Vagina (tissue), 2 donors: ENCODE data around the gene KCP.

ENCODE experiments used
- POLR2A ChIP-seq, 2 donors: fragments of 450-650 bp; IDR thresholded peaks; one replicate each; pipeline ENCODE4 v1.6.1; 2017; ENCODE audit warnings: antibody characterized with exemption in 2 of 2, mild to moderate bottlenecking in 2 of 2, moderate library complexity in 2 of 2
- POLR2AphosphoS5 ChIP-seq, 2 donors: sonication (generic); formaldehyde crosslinking; IDR thresholded peaks; one replicate each; pipeline ENCODE4 v1.9.0; 2017; ENCODE audit warnings: antibody characterized with exemption in 2 of 2, mild to moderate bottlenecking in 2 of 2, low read depth in 1 of 2; ENCODE audit not compliant: insufficient read depth in 1 of 2
- TF ChIP-seq, protein P1 (sequence below), 3 experiments: fragments of 450-650 bp in 2 of 3; fragments of 200-600 bp in 1 of 3; sonication (generic) in 1 of 3; IDR thresholded peaks; one replicate each; pipeline ENCODE4 v1.5.1; 2017 to 2019; ENCODE audit warnings: antibody characterized with exemption in 3 of 3, mild to moderate bottlenecking in 2 of 3, moderate library complexity in 2 of 3

GRCh38 chr7:128917122-128917521 lies 6.6 kb upstream of the KCP start:
- TF ChIP-seq POLR2A (IDR thresholded peaks at IDR 0.05) = no peak
- TF ChIP-seq, protein P1, sequence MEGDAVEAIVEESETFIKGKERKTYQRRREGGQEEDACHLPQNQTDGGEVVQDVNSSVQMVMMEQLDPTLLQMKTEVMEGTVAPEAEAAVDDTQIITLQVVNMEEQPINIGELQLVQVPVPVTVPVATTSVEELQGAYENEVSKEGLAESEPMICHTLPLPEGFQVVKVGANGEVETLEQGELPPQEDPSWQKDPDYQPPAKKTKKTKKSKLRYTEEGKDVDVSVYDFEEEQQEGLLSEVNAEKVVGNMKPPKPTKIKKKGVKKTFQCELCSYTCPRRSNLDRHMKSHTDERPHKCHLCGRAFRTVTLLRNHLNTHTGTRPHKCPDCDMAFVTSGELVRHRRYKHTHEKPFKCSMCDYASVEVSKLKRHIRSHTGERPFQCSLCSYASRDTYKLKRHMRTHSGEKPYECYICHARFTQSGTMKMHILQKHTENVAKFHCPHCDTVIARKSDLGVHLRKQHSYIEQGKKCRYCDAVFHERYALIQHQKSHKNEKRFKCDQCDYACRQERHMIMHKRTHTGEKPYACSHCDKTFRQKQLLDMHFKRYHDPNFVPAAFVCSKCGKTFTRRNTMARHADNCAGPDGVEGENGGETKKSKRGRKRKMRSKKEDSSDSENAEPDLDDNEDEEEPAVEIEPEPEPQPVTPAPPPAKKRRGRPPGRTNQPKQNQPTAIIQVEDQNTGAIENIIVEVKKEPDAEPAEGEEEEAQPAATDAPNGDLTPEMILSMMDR (IDR thresholded peaks at IDR 0.05) = no peak
- TF ChIP-seq POLR2AphosphoS5 (IDR thresholded peaks at IDR 0.05; ENCODE audit: insufficient read depth in 1 of 2, low read depth in 1 of 2) = no peak
